PC-3 (cell line): ENCODE data around the gene LAIR1.

Experiments used
- CTCF ChIP-seq: fragments of 300-600 bp; sonication (generic); conservative IDR thresholded peaks from 2 replicates; pipeline ENCODE4 v1.5.1; 2017; ENCODE audit warnings: antibody characterized with exemption, low read depth, mild to moderate bottlenecking, low read length
- EZH2phosphoT487 ChIP-seq: fragments of 300-600 bp; sonication (generic); IDR thresholded peaks from 2 replicates; pipeline ENCODE4 v1.6.1; 2018; ENCODE audit warnings: mild to moderate bottlenecking, antibody characterized with exemption, low read length, borderline replicate concordance

DNA sequence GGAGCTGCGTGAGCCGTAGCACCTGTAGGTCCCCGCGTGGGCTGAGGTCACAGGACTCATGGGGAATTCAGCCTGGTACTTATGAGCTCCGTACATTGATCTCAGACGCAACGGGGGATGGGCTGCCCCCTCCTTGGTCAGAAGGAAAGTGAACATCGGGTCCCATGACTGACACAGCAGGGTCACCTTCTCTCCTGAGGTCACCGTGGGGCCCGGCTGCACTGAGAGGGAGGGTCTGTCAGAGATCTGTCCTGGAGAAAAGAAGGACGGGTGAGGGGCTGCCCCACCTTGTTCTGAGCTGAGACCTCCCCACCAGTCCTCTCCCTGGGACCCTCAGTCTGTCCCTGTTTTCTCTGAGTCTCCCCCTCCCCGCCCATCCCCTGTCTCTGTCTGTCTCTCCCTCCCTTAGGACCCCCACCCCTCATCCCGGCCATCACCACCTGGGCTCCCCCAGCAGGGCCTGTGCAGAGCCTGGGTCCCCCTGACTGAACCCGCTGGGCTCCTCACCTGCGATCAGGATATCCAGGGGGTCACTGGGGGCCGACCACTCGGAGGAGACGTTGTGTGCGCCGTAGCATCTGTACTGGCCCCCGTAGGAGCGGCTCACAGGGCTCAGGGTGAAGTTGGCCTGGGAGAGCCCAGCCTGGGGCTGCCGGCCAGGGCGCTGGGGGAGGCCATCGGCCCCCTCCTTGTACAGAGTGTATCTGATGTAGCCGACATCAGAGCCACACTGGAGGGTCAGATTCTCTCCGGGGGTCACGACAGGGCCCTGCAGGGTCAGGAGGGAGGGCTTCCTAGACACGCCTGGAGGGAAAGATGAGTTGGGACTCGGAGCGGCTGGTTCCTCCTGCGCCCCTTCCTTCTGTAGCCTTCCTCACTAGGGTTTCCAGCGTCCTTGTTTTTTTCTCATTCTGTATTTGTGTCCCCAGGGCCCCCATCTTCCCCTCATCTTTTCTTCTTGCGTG lies 27.6 kb downstream of the LAIR1 start:
- TF ChIP-seq EZH2phosphoT487, result no peak
- TF ChIP-seq CTCF, result no peak
